HepG2 (cell line): ENCODE measurements around the gene RSPH9. TPM values are rescaled to one million over a fixed set of nuclear protein-coding genes. Genes with fewer than 3 reads are reported as not detected.
A peak's percentile ranks its signal among the peaks of the same experiment; 100 is the strongest.

Source experiments
- ARNTL ChIP-seq: sonication (generic); formaldehyde crosslinking; IDR thresholded peaks from 2 replicates; pipeline ENCODE4 v1.4.0; 2020; ENCODE audit warnings: mild to moderate bottlenecking, missing genetic modification reagents
- CBFB ChIP-seq: sonication (generic); formaldehyde crosslinking; IDR thresholded peaks from 2 replicates; pipeline ENCODE4 v1.4.0; 2020; ENCODE audit warnings: missing genetic modification reagents
- EEA1 ChIP-seq: sonication (generic); formaldehyde crosslinking; IDR thresholded peaks from 2 replicates; pipeline ENCODE4 v1.5.1; 2020; ENCODE audit warnings: mild to moderate bottlenecking, missing genetic modification reagents, borderline replicate concordance
- KDM5B ChIP-seq: sonication (generic); formaldehyde crosslinking; IDR thresholded peaks from 2 replicates; pipeline ENCODE4 v1.4.0; 2020; ENCODE audit warnings: missing genetic modification reagents, mild to moderate bottlenecking, borderline replicate concordance
- MBD4 ChIP-seq: IDR thresholded peaks from 2 replicates; pipeline ENCODE4 v1.6.1; 2012; ENCODE audit warnings: low read length, inconsistent platforms, borderline replicate concordance
- MXD4 ChIP-seq: IDR thresholded peaks from 2 replicates; pipeline ENCODE4 v1.6.1; 2016; ENCODE audit warnings: mild to moderate bottlenecking, missing biosample characterization, missing genetic modification reagents
- NFE2L1 ChIP-seq: sonication (generic); formaldehyde crosslinking; IDR thresholded peaks from 2 replicates; pipeline ENCODE4 v1.4.0; 2020; ENCODE audit warnings: missing genetic modification reagents, mild to moderate bottlenecking, borderline replicate concordance
- NFYC ChIP-seq: IDR thresholded peaks from 2 replicates; pipeline ENCODE4 v1.6.1; 2016; ENCODE audit warnings: missing genetic modification reagents, missing compliant biosample characterization
- NR2C2 ChIP-seq: sonication (generic); formaldehyde crosslinking; IDR thresholded peaks from 2 replicates; pipeline ENCODE4 v1.4.0; 2020; ENCODE audit warnings: missing genetic modification reagents, mild to moderate bottlenecking, moderate library complexity, borderline replicate concordance
- PRPF4 ChIP-seq: fragments of 200-400 bp; formaldehyde crosslinking; IDR thresholded peaks from 2 replicates; pipeline ENCODE4 v1.6.1; 2016; ENCODE audit warnings: low read length, low read depth; ENCODE audit not compliant: poor library complexity, severe bottlenecking
- REXO4 ChIP-seq: sonication (generic); formaldehyde crosslinking; IDR thresholded peaks from 2 replicates; pipeline ENCODE4 v1.8.0; 2022; ENCODE audit warnings: missing genetic modification reagents, mild to moderate bottlenecking, borderline replicate concordance
- TCF12 ChIP-seq, 2 experiments: fragments of 450-650 bp in 1 of 2; sonication (generic) in 1 of 2; formaldehyde crosslinking in 1 of 2; IDR thresholded peaks; 2 replicates each; pipeline versions ENCODE4 v1.6.1 to v1.8.0; 2017 to 2022; ENCODE audit warnings: antibody characterized with exemption in 1 of 2, mild to moderate bottlenecking in 1 of 2, missing genetic modification reagents in 1 of 2, moderate library complexity in 1 of 2
- TRIM22 ChIP-seq: fragments of 450-650 bp; IDR thresholded peaks from 2 replicates; pipeline ENCODE4 v1.6.1; 2017
- ZNF124 ChIP-seq: sonication (generic); formaldehyde crosslinking; IDR thresholded peaks from 2 replicates; pipeline ENCODE4 v1.4.0; 2020; ENCODE audit warnings: missing genetic modification reagents
- ZNF264 ChIP-seq: sonication (generic); formaldehyde crosslinking; IDR thresholded peaks from 2 replicates; pipeline ENCODE4 v1.4.0; 2020; ENCODE audit warnings: missing genetic modification reagents
- ZNF354B ChIP-seq: sonication (generic); formaldehyde crosslinking; IDR thresholded peaks from 2 replicates; pipeline ENCODE4 v1.8.0; 2022; ENCODE audit warnings: mild to moderate bottlenecking, missing genetic modification reagents
- ZNF558 ChIP-seq: sonication (generic); formaldehyde crosslinking; IDR thresholded peaks from 2 replicates; pipeline ENCODE4 v1.9.0; 2022; ENCODE audit warnings: mild to moderate bottlenecking, missing genetic modification reagents, borderline replicate concordance
- ZNF7 ChIP-seq: IDR thresholded peaks from 2 replicates; pipeline ENCODE4 v1.6.1; 2016; ENCODE audit warnings: missing biosample characterization, missing genetic modification reagents
- ZNF770 ChIP-seq: sonication (generic); formaldehyde crosslinking; IDR thresholded peaks from 2 replicates; pipeline ENCODE4 v1.5.0; 2020; ENCODE audit warnings: mild to moderate bottlenecking, missing genetic modification reagents
- ZNF773 ChIP-seq: sonication (generic); formaldehyde crosslinking; IDR thresholded peaks from 2 replicates; pipeline ENCODE4 v1.4.0; 2020; ENCODE audit warnings: missing genetic modification reagents, borderline replicate concordance
- polyA plus RNA-seq, 8 experiments: library from polyadenylated mRNA; depleted of rRNA in 3 of 8; stranded (reverse) in 7 of 8; unstranded in 1 of 8; fragments of >200 nt; fragmentation: Illumina TruSeq in 4 of 8; extraction: Trizol in 4 of 8; gene quantifications; 2 replicates each; pipeline versions ENCODE4 v1.2.1 to v1.2.3, GENCODE V29; 2011 to 2016; ENCODE audit warnings: low read depth in 4 of 8, missing spikeins in 1 of 8, mixed read lengths in 1 of 8; ENCODE audit not compliant: insufficient read depth in 1 of 8
- total RNA-seq, 5 experiments: library from RNA; depleted of rRNA; stranded (reverse); fragments of >200 nt; fragmentation: Illumina TruSeq; extraction: Trizol; gene quantifications; 2 replicates each; pipeline ENCODE4 v1.2.3, GENCODE V29; 2016; ENCODE audit warnings: low read depth in 1 of 5
- TF ChIP-seq, protein P1 (sequence below): sonication (generic); formaldehyde crosslinking; IDR thresholded peaks from 2 replicates; pipeline ENCODE4 v1.4.0; 2020; ENCODE audit warnings: missing genetic modification reagents, borderline replicate concordance

Gene RSPH9
- total and polyA plus RNA-seq, 2 of the 13 experiments (the other 11 are each of a cell fraction or from before 2014, with no cell fraction given): 0.04 TPM; not detected in 1

GRCh38 chr6:43699564-43700186, 54.8 kb downstream of the RSPH9 start (continued):
- TF ChIP-seq ZNF558: no peak
- TF ChIP-seq NFYC (CRISPR knock-in tag): no peak
- TF ChIP-seq REXO4 (CRISPR knock-in tag): no peak
- no peak for TF ChIP-seq CBFB (CRISPR knock-in tag)
- no peak for TF ChIP-seq ARNTL (CRISPR knock-in tag)
- TF ChIP-seq KDM5B (CRISPR knock-in tag): no peak
- TF ChIP-seq EEA1 (CRISPR knock-in tag): no peak
- TF ChIP-seq TCF12 (IDR thresholded peaks at IDR 0.05): no peak
- no peak for TF ChIP-seq TCF12 (CRISPR knock-in tag; IDR thresholded peaks at IDR 0.05)
- no peak for TF ChIP-seq ZNF7 (CRISPR knock-in tag)
- TF ChIP-seq ZNF264 (CRISPR knock-in tag): no peak
- TF ChIP-seq MBD4: no peak
- TF ChIP-seq ZNF354B: no peak
- no peak for TF ChIP-seq NR2C2
- no peak for TF ChIP-seq NFE2L1 (CRISPR knock-in tag)
- no peak for TF ChIP-seq MXD4 (CRISPR knock-in tag)
- TF ChIP-seq TRIM22: no peak
- no peak for TF ChIP-seq ZNF773
- TF ChIP-seq, protein P1, sequence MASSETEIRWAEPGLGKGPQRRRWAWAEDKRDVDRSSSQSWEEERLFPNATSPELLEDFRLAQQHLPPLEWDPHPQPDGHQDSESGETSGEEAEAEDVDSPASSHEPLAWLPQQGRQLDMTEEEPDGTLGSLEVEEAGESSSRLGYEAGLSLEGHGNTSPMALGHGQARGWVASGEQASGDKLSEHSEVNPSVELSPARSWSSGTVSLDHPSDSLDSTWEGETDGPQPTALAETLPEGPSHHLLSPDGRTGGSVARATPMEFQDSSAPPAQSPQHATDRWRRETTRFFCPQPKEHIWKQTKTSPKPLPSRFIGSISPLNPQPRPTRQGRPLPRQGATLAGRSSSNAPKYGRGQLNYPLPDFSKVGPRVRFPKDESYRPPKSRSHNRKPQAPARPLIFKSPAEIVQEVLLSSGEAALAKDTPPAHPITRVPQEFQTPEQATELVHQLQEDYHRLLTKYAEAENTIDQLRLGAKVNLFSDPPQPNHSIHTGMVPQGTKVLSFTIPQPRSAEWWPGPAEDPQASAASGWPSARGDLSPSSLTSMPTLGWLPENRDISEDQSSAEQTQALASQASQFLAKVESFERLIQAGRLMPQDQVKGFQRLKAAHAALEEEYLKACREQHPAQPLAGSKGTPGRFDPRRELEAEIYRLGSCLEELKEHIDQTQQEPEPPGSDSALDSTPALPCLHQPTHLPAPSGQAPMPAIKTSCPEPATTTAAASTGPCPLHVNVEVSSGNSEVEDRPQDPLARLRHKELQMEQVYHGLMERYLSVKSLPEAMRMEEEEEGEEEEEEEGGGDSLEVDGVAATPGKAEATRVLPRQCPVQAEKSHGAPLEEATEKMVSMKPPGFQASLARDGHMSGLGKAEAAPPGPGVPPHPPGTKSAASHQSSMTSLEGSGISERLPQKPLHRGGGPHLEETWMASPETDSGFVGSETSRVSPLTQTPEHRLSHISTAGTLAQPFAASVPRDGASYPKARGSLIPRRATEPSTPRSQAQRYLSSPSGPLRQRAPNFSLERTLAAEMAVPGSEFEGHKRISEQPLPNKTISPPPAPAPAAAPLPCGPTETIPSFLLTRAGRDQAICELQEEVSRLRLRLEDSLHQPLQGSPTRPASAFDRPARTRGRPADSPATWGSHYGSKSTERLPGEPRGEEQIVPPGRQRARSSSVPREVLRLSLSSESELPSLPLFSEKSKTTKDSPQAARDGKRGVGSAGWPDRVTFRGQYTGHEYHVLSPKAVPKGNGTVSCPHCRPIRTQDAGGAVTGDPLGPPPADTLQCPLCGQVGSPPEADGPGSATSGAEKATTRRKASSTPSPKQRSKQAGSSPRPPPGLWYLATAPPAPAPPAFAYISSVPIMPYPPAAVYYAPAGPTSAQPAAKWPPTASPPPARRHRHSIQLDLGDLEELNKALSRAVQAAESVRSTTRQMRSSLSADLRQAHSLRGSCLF (CRISPR knock-in tag): no peak
- no peak for TF ChIP-seq ZNF124 (CRISPR knock-in tag)
- peak; percentile 51; the same call in 1 of the 2 replicates for TF ChIP-seq ZNF770 (CRISPR knock-in tag)
- no peak for TF ChIP-seq PRPF4
